ENCODE results near the gene EIF4G3. TPM values are rescaled to one million over a fixed set of nuclear protein-coding genes. Genes with fewer than 3 reads are reported as not detected.

Gene EIF4G3
- total RNA-seq, 4 donors from 2014 or later, result 42.1 to 63.2 (median 43.5) TPM

GRCh38 chr1:20936621-20937020 lies 240.1 kb downstream of the EIF4G3 start:
- in situ Hi-C loops (cut with MboI; ENCODE audit: low sequenced_read_pairs in 4 of 4), result no loop called here
- Histone ChIP-seq H3K9me3 (no peaks in the 10 kb centered on the region), H3K27me3 (no peaks in the 10 kb centered on the region), H3K4me1 (peaks cover 0 to 12% of the 10 kb centered on the region in 2 donors), H3K36me3 (peaks cover 0 to 13% of the 10 kb centered on the region in 2 donors), H3K4me3 (no peak overlapping the region), H3K27ac (no peak overlapping the region)
- no peak for DNase-seq
- no peak for TF ChIP-seq POLR2A (IDR thresholded peaks at IDR 0.05)
- no peak for TF ChIP-seq CTCF (IDR thresholded peaks at IDR 0.05 in 4 of 5, conservative IDR thresholded peaks at IDR 0.05 in 1 of 5)
- intact Hi-C loops (cut with DNase I; ENCODE audit: low total_unique reads), result no loop called here
- ATAC-seq, result no peak

- Histone ChIP-seq H3K4me3 (no peak overlapping the region), H3K27me3 (no peaks in the 10 kb centered on the region), H3K9me3 (no peaks in the 10 kb centered on the region), H3K4me1 (peaks cover 0 to 14% of the 10 kb centered on the region in 2 donors), H3K36me3 (peaks cover 0 to 9% of the 10 kb centered on the region in 2 donors), H3K27ac (no peak overlapping the region)
- ATAC-seq, result no peak
- in situ Hi-C loops (cut with MboI; ENCODE audit: low sequenced_read_pairs in 4 of 4), result no loop called here
- TF ChIP-seq POLR2A (IDR thresholded peaks at IDR 0.05), result no peak
- TF ChIP-seq CTCF (IDR thresholded peaks at IDR 0.05 in 4 of 5, conservative IDR thresholded peaks at IDR 0.05 in 1 of 5), result no peak
- intact Hi-C loops (cut with DNase I; ENCODE audit: low total_unique reads), result no loop called here
- no peak for DNase-seq
These were observed 240.5 kb downstream of the EIF4G3 start for GRCh38 chr1:20936216-20936615.

GRCh38 chr1:20935717-20936116 lies 241.0 kb downstream of the EIF4G3 start:
- Histone ChIP-seq H3K9me3 (no peaks in the 10 kb centered on the region), H3K36me3 (peaks cover 0 to 4% of the 10 kb centered on the region in 2 donors), H3K4me1 (peaks cover 0 to 15% of the 10 kb centered on the region in 2 donors), H3K27me3 (no peaks in the 10 kb centered on the region), H3K4me3 (no peak overlapping the region), H3K27ac (no peak overlapping the region)
- DNase-seq (no peak), ATAC-seq (no peak)
- TF ChIP-seq CTCF (IDR thresholded peaks at IDR 0.05 in 4 of 5, conservative IDR thresholded peaks at IDR 0.05 in 1 of 5) (no peak), POLR2A (IDR thresholded peaks at IDR 0.05) (no peak)
- intact Hi-C loops (cut with DNase I; ENCODE audit: low total_unique reads) (no loop called here), in situ Hi-C loops (cut with MboI; ENCODE audit: low sequenced_read_pairs in 4 of 4) (no loop called here)

GRCh38 chr1:20932437-20932977 lies 244.2 kb downstream of the EIF4G3 start:
- Histone ChIP-seq H3K9me3 (no peaks in the 10 kb centered on the region), H3K27ac (no peak overlapping the region), H3K27me3 (no peaks in the 10 kb centered on the region), H3K4me3 (no peak overlapping the region), H3K4me1 (peaks cover 0 to 15% of the 10 kb centered on the region in 2 donors), H3K36me3 (no peaks in the 10 kb centered on the region)
- in situ Hi-C loops (cut with MboI; ENCODE audit: low sequenced_read_pairs in 4 of 4) (no loop called here), intact Hi-C loops (cut with DNase I; ENCODE audit: low total_unique reads) (no loop called here)
- ATAC-seq (no peak), DNase-seq (no peak)
- no peak for TF ChIP-seq POLR2A (IDR thresholded peaks at IDR 0.05)
- TF ChIP-seq CTCF (IDR thresholded peaks at IDR 0.05 in 4 of 5, conservative IDR thresholded peaks at IDR 0.05 in 1 of 5), result no peak

- no peak for ATAC-seq
- in situ Hi-C loops (cut with MboI; ENCODE audit: low sequenced_read_pairs in 4 of 4) (no loop called here), intact Hi-C loops (cut with DNase I; ENCODE audit: low total_unique reads) (no loop called here)
- no peak for DNase-seq
- no peak for TF ChIP-seq CTCF (IDR thresholded peaks at IDR 0.05 in 4 of 5, conservative IDR thresholded peaks at IDR 0.05 in 1 of 5)
- no peak for TF ChIP-seq POLR2A (IDR thresholded peaks at IDR 0.05)
- no peaks in the 10 kb centered on the region for H3K27me3 ChIP-seq
- H3K27ac ChIP-seq, result no peak overlapping the region
- peaks cover 0 to 15% of the 10 kb centered on the region in 2 donors for H3K4me1 ChIP-seq
- no peak overlapping the region for H3K4me3 ChIP-seq
- no peaks in the 10 kb centered on the region for H3K9me3 ChIP-seq
- no peaks in the 10 kb centered on the region for H3K36me3 ChIP-seq
These were observed 244.7 kb downstream of the EIF4G3 start for GRCh38 chr1:20931930-20932436.

Data from gastrocnemius medialis (tissue), 4 donors.